ENCODE measurements around the gene UCK2.

Gene UCK2

GRCh38 chr1:165845569-165845968, 18.2 kb downstream of the UCK2 start:
- TF ChIP-seq, protein P1, sequence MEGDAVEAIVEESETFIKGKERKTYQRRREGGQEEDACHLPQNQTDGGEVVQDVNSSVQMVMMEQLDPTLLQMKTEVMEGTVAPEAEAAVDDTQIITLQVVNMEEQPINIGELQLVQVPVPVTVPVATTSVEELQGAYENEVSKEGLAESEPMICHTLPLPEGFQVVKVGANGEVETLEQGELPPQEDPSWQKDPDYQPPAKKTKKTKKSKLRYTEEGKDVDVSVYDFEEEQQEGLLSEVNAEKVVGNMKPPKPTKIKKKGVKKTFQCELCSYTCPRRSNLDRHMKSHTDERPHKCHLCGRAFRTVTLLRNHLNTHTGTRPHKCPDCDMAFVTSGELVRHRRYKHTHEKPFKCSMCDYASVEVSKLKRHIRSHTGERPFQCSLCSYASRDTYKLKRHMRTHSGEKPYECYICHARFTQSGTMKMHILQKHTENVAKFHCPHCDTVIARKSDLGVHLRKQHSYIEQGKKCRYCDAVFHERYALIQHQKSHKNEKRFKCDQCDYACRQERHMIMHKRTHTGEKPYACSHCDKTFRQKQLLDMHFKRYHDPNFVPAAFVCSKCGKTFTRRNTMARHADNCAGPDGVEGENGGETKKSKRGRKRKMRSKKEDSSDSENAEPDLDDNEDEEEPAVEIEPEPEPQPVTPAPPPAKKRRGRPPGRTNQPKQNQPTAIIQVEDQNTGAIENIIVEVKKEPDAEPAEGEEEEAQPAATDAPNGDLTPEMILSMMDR (conservative IDR thresholded peaks at IDR 0.05; ENCODE audit: control insufficient read depth, insufficient read depth, low read depth, low read length) = no peak
- no peak overlapping the region for H3K4me3 ChIP-seq (ENCODE audit: control insufficient read depth, low read depth, low read length)

DNA sequence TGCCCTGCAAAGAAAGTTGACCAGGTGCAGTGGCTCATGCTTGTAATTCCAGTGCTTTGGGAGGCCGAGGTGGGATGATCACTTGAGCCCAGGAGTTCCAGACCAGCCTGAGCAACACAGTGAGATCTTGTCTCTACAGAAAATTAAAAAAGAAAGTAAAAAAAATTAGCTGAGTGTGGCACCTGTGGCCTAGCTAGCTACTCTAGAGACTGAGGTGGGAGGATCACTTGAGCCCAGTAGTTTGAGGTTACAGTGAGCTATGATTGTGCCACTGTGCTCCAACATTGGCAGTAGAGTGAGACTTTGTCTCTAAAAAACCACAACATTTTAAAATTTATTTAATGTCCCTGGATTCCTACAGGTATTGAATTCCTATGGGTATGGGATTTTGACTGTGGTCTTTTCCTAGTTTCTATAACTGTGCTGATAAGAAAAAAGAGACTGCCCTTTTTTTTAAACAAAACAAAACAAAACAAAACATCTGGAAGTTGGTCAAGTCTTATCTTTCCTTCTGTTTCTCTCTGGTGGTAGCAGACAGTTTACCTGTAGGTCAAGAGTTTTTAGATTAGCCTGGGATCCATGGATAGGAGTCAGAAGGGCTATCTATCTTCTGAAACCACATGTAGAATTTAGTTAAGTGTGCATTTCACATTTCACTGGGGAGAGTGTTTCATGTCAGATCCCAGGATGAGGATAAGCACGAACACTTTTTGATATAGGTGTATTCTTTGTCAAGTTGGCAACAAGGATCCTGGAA, 18.8 kb downstream of the UCK2 start:
- no peak for DNase-seq (ENCODE audit: low read depth)
- no peak overlapping the region for H3K4me3 ChIP-seq (ENCODE audit: control insufficient read depth, low read depth, low read length)
- TF ChIP-seq, protein P1 (conservative IDR thresholded peaks at IDR 0.05; ENCODE audit: control insufficient read depth, insufficient read depth, low read depth, low read length) = no peak

More at GRCh38 chr1:165845569-165845968, 18.2 kb downstream of the UCK2 start:
- DNase-seq (ENCODE audit: low read depth) = no peak

DNA sequence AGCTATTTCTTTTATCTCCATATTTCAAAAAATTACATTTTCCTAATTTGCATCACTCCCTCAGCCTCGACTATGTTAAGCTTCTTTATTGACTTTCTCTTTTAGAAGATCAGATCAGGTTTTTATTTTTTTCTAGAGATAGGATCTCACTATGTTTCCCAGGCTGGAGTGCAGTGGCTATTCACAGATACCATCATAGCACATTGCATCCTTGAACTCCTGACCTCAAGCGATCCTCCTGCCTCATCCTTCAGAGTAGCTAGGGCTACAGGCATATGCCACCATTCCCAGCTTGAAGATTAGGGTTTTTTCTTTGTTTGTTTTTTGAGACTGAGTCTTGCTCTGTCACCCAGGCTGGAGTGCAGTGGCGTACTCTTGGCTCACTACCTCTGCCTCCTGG, 20.1 kb downstream of the UCK2 start:
- TF ChIP-seq, protein P1 (conservative IDR thresholded peaks at IDR 0.05; ENCODE audit: control insufficient read depth, insufficient read depth, low read depth, low read length) = no peak
- H3K4me3 ChIP-seq (ENCODE audit: control insufficient read depth, low read depth, low read length) = no peak overlapping the region
- DNase-seq (ENCODE audit: low read depth) = no peak

GRCh38 chr1:165849353-165850133, 22.1 kb downstream of the UCK2 start:
- H3K4me3 ChIP-seq (ENCODE audit: control insufficient read depth, low read depth, low read length) = no peak overlapping the region
- TF ChIP-seq, protein P1 (conservative IDR thresholded peaks at IDR 0.05; ENCODE audit: control insufficient read depth, insufficient read depth, low read depth, low read length) = no peak
- no peak for DNase-seq (ENCODE audit: low read depth)

DNA sequence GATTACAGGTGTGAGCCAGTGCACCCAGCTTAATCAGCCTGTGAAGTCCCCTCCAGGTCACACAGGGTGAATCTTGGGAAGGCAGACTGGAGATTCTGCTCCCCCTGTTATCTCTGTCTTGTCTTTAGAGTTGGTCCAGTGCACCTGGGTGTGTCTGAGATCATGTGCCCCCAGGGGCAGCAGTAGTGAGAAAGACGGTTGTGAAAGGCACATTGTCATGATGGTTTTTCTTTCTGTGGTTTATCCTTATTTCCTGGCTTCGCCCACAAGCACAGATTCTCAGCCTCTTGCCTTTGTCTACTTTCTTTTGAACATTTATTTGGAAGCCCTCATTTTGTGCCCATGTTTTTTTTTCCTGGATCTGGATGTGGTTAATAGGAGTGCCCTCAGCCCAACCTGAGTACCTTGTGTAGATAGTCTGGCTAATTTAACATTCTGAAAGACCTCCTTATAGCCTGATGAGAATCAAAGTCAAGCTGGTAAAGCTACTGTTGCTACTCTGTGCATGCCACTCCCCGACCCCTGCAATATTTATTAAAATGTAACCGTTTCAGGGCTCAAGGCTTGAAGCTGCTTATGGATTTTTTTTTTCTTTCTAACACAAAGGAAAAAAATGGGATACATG, 23.7 kb downstream of the UCK2 start:
- no peak overlapping the region for H3K4me3 ChIP-seq (ENCODE audit: control insufficient read depth, low read depth, low read length)
- peak; percentile 71 for DNase-seq (ENCODE audit: low read depth)
- TF ChIP-seq, protein P1 (conservative IDR thresholded peaks at IDR 0.05; ENCODE audit: control insufficient read depth, insufficient read depth, low read depth, low read length) = no peak

DNA sequence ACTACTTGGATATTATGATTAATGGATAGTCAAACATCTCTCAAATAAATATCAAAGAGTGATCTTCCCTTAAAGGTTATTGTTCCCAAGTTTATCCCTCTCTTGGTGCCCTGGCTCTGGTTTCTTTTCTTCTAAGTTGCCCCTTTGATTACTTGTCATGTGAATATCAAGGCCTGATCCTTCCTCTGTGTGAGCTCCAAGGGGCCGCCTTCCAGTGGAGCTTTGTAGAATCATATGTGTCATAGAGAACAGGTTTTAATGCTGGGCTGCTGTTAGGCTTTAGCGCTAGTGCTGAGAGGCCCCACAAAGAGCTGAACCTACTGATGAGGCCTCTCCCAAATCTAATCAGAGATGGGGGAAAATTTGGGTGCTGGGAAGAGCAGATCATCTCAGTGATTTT, 25.5 kb downstream of the UCK2 start:
- no peak for DNase-seq (ENCODE audit: low read depth)
- no peak overlapping the region for H3K4me3 ChIP-seq (ENCODE audit: control insufficient read depth, low read depth, low read length)
- TF ChIP-seq, protein P1 (conservative IDR thresholded peaks at IDR 0.05; ENCODE audit: control insufficient read depth, insufficient read depth, low read depth, low read length) = no peak

Measured in fibroblast of mammary gland (primary cell).